ENCODE measurements around the gene CAMK4. TPM values are rescaled to one million over a fixed set of nuclear protein-coding genes. Genes with fewer than 3 reads are reported as not detected.

Gene CAMK4
- total RNA-seq, 1 donor from 2014 or later, result 1.6 TPM

Other genes with a start within 250 kb of the CAMK4 start
- gene TSLP, start 152.7 kb upstream of the CAMK4 start, total RNA-seq, result 3.8 TPM
- gene WDR36, start 132.0 kb upstream of the CAMK4 start, total RNA-seq, result 23.1 TPM